Stimulated activated CD4-positive, alpha-beta T cell treated with anti-CD3 and anti-CD28 coated beads, Interleukin-1b, Interleukin-23, amount 100 ng/mL, for 48 hours (primary cell): ENCODE results near the gene HPDL.
A peak's percentile ranks its signal among the peaks of the same experiment; 100 is the strongest.
"Not testable (repeated sequence)": the region's sequence is repeated elsewhere in the genome, so short reads cannot be mapped to it uniquely, and the experiment has no call there.

Experiments used
- DNase-seq: peaks from one replicate; pipeline ENCODE4 v3.0.0-alpha.2; 2020

HPDL gene

DNA sequence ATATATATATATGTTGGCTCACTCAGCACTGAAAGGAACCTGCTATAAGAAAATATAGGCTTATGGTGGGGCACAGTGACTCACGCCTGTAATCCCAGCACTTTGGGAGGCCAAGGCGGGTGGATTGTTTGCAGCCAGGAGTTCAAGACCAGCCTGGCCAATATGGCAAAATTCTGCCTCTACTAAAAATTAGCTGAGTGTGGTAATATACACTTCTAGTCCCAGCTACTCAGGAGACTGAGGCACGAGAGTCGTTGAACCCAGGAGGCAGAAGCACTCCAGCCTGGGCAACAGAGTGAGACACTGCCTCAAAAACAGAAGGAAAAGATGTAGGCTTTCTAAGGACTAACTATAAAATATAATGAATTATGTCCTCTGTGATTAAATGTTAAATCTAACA, 28.1 kb downstream of the HPDL start:
- DNase-seq = no peak

DNA sequence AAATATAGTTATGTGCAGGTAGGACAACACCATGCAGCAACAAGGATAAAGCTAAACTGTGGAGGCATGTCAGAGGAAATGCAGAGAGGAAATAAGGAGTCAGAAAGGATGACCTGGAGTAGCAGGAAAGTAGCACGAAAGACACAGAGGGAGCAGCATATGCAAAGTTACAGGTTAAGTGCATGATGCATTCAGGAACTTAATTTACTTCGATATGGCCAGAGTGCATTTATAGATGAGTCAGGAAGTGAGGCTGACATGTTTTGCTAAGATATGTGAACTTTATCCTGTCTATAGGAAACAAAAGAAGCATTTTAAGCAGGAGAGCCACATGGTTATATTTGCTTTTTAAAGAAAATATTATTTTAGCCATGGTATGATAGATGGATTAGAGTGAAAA, 29.0 kb downstream of the HPDL start:
- DNase-seq = no peak

DNA sequence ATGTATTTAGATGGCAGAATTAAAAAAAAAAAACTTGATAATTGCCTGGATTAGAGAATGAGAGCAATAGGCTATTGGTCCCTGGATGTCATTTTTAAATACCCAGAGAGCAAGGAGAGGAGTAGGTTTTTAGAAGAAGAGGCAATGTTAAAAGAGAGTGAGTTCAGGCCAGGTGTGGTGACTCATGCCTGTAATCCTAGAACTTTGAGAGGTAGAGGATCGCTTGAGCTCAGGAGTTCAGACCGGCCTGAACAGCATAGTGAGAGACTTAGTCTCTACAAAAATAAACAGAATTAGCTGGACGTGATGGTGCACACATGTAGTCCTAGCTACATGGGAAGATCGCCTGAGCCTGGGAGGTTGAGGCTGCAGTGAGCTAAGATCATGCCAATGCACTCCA, 29.5 kb downstream of the HPDL start:
- no peak for DNase-seq

DNA sequence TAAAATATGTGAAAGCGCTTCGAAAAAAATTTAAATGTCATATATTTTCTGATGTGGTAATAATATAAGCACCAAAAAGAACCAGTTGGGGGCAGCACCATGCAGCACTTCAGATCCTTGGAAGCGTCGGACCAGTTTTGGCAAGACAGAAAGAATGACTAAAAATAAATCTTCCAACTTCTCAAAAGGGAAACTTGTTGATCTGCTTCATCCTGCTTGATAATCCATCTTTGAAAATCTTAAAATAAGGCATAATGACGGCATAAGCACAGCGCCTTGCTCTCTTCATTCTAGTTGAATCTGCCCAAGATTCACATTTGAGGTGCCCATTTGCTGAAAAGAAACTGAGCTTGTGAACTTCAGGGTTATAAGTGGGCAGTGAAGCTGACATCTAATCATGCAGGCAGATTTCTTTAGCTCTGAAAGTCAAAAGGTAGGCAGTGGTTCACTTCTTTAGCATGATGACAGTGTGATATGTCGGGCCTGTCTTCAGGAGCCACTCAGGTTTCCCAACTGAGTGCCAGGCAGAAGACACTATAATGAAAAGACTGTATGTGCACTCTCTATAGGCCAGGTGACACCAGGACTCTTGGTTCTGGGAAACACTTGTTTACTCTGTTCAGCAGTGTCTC, 33.3 kb downstream of the HPDL start:
- peak; percentile 54 for DNase-seq

DNA sequence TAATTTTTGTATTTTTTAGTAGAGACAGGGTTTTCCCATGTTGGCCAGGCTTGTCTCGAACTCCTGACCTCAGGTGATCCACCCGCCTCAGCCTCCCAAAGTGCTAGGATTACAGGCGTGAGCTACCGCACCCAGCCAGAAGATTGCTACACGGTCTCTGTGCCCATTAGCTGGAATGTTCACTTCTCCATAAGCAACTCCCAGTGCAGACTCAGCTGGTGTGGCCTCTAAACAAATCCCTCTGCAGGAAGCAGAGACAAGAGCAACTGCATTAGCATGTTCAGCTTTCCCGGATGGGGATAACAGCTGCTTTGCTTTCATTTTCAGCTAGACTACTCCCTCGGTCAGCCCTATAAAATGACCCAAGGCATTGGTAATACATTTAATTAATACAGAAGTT, 34.3 kb downstream of the HPDL start:
- DNase-seq = not testable (repeated sequence)

DNA sequence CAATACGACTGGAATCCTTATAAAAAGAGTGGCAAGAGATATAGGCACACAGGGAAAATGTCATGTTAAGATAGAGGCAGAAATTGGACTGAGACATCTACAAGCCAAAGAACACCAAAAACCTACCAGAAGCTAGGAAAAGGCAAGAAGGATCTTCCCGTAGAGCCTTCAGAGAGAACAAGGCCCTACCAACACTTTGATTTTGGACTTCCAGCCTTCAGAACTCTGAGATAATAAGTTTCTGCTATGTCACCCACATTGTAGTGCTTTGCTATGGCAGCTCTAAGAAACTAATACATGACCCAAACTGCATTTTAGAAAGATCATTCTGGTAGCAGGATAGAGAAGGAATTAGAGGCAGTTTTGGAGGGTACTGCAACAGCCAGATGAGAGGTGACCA, 37.6 kb downstream of the HPDL start:
- no peak for DNase-seq

DNA sequence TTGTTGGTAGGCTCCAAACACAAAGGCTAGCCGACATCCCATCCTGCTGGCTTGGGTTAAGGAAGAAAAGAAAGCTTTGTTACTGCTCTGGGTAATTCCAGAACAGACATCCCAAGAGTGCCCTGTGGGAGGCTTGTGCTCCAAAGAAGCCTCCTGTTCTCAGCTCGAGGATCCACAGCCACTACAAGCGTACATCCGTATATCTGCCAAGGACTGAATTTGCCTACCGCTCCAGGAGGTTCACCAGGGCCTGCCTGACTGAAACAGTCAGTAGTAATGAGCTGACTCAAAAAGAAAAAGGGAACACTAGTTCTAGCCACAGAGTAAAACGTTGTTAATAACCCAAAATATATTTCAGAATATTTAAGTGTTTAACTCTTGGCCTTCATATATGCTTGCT, 38.4 kb downstream of the HPDL start:
- no peak for DNase-seq

DNA sequence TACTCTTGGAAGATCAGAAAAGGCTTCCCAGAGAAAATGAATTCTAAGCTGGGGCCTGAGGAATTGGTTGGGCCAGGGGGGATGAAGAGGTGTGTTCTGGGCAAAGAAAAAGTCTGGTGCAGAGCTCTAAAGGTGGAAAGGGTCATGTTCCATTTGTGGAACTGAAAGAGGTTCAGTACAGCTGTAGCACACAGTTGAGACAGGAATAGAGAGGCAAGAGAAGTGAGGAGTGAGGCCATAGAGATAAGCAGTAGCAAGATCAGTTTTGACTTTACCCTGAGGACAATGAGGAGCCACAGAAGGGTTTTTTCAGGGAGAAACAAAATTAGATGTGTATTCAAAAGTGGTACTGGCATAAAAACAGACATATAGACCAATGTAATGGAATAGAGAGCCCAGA, 43.9 kb downstream of the HPDL start:
- DNase-seq = no peak

DNA sequence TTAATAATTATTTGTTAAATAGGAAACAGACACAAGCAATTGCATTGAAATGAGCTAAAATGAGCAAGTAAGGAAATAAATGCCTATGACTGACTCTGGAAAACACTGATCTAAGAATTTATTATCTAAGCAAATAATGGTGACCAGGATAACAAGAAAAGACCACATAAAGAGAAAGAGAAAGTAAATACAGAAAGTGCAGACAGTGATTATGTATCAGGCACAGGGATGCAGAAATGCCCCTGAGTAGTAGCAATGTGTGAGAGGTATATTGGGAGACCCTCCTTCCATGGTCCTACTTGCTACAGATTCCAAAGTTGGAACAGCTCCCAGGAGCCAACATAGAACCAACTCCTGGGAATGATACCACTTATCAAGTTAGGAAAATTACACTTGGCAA, 46.9 kb downstream of the HPDL start:
- DNase-seq = no peak

DNA sequence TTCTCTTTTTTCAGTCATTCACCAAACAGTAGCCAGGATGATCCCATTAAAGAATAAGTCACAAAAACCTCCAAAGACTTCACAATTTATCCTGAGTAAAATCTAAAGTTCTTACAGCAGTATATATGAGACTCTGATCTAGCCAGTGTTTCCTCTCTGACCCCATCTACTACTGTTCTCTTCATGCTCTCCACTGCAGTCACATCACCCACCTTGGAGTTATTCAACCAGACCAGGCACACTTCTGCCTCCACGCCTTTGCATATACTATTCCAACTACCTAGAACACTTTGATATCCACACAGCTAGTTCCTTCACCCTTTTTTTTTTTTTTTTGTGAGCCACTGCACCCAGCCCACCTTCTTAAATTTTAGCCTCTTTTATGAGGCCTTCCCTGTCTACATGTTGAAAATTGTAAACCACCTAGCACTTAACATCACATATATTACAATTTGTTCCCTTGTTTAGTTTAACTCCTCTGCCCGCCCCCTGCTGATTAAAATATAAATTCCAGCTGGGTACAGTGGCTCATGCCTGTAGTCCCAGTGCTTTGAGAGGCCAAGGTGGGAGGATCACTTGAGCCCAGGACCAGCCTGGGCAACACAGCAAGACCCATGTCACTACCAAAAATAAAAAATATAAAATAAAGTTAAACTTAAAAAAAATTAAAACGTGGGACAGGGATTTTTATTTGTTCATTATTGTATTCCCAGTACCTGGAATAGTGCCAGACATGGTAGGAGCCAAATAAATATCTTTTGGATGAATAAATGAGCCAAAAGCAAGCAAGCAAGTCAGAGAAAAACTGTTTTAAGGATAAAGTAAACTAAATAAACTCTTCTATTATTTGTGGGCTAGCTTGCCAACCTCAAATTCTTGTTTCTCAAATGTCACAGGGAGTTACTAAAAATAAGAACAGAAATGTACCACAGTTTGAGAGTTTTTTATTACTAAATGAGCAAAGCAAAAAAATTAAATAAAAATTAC, 48.7 kb downstream of the HPDL start:
- no peak for DNase-seq

DNA sequence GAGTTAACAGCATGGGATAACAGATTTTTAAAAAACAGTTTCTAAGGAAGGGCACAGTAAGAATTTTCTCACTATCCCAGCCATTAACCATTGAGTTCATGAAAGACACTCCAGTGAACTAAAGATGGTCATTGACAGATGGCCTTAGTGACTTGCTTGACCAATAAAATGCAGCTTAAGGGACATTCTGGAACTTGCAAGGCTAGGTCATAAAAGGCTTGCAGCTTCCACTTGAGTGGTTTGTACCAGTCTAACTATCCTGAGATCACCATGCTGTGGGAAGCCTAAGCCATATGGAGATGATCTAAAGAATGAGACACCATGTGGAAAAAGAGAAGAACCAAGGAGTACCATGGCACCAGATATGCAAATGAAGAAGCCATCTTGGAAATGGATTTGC, 51.5 kb downstream of the HPDL start:
- DNase-seq = no peak
